GM18858 (cell line): Measurements from ENCODE around the gene ERN1.

Experiments used
- ATAC-seq: cut with Tn5 transposase; IDR thresholded peaks from one replicate; pipeline ENCODE4 v1.9.1; 2021; ENCODE audit not compliant: unreplicated experiment

The ERN1 gene

DNA sequence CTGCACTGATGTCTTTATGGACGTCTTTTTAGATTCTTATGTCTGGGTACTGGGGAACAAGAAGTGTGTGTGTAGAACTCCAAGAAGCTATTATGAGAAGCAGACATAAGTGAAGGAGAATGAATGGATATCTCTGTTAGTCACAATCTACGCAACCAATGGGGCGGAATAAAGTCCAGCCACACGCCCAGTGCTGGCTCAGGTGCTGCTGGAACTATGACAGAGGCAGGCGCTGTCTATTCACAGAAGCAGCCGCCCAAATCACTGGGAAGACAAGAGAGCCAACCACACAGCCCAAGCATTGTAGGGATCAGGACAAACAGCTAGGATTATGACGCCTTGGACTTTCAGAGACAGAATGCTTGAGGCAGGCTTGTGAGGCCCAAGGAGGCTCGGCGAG is 65.6 kb downstream of the ERN1 start:
- ATAC-seq, result no peak

DNA sequence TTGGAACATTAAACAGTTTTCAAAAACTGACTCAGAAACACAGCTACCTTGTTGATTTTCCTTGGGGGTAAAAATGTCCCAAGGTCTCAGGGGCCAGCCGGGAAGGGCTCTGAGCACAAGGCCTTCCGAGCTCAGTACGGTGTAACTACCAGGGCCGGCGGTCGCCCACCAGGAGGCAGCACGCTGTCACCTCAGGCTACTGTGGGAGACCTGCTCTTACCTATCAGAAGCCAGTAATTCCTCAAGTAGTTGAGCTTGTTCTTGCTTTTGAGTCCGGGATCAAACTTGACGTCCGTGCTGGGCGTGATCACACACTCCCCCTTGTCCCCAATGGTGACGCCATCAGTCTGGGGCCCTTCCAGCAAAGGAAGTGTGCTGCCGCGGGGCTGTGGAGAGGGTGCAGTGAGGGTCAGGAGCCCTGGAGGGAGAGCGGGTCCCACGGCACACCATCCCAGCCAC is 66.1 kb downstream of the ERN1 start:
- ATAC-seq, result no peak

DNA sequence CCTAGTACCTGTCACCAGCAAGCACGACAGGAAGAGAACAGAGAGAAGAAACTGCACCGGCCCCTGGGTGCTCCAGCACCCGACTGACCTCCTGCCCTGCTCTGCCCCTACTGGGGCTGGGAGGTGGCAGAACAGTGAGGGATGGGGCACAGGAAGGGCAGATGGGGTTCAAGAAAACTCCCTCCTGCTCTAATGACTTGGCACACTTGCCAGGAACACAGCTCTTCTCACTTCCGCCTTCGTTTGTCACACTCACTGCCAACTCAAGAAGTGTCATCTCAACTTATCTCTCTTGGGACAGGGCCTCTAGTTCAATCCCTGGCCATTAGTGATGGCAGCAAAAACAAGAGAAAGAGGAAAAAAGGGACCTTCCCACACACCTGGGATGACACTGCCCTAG is 66.9 kb downstream of the ERN1 start:
- ATAC-seq, result no peak

DNA sequence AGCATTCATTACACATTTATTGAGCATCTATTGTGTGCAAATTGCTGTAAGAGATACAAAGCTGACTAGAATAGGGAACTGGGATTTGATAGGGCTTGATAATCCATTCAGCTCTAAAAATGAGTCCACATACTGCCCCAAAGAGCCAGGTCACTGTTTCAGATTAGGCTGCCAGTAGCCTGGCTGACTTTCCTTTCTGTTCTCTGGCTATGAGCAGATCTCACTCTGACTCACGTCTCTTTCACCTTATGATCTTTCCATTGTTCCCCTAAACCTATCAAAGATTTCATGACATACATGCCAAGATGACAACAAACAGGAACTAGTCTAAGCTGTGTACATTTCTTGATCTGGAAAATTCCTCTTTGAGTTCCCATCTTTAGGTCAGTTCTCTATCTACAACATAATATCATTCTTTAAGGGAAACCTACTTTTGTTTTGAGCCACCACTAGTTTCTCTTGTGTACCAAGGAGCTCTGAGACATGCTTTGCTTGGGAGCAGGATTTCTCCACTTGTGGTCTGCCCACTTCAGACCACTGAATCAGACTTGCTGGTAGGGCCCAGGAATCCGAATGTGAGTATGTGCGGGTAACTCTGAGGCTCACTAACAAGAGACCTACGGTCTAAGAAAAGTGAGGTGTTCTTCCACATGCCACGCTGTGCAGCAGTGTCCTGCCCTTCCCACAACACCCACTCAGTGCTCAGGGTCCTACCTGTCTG is 68.6 kb downstream of the ERN1 start:
- ATAC-seq, result peak; percentile 64

DNA sequence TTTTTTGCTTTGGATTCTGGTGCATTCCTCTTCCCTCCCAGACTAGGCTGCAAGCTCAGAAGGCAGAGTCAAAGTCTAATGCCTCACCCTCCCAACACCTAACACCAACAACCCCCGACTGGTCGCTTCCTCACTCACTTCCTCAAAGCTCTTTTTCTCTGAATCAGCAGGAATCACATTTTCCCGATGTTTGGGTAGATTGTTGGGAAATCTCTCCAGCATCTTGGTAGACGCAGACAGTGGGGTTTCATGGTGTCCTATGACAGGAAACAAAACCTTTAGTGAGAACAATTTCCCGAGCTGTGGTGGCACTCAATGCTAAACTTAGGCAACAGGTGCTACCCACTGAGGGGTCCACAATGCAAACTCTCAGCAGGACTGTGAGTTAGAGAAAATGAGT is 69.6 kb downstream of the ERN1 start:
- no peak for ATAC-seq

DNA sequence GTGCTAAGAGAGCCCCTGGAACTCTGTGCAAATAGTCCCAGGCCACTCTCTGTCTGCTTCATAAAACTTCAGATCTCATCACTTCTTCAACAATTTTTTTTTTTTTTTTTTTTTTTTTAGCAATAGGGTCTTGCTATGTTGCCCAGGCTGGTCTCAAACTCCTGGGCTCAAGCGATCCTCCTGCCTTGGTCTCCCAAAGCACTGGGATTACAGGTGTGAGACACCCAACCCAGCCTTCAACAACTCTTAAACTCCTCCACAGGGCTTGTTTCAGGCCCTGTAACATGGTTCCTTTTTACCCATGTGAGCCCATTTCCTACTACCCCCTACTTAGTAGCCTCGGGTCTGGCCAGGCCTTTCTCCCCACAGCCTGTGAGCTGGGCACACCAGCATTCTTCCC is 70.2 kb downstream of the ERN1 start:
- no peak for ATAC-seq

- no peak for ATAC-seq
Observed at GRCh38 chr17:64058621-64059020, 71.3 kb downstream of the ERN1 start.

DNA sequence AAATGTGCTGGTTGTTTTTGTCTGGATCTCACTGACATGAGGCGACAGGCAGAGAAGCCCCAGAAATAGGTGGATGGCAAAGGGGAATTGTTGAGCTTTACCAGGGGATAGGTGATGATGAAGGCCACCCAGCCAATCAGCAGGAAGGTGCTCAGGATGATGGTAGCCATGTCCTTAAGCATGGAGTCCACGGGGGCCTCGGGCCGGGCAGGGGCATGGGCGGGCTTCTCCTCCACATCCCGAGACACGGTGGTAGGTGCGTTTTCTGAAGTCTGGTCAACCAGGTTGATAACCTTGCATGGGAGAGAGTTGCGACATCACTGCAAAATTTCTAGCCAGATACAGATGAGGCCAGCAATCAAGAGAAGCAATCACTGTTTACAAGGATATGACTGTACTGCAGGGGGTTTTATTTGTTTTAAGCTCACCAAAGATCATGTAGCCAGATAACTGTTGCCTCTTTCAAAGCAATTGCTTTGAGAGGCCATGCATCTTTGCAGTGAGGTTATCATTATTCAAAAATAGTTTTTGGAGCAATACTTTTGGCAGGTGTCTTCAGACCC is 72.2 kb downstream of the ERN1 start:
- no peak for ATAC-seq

DNA sequence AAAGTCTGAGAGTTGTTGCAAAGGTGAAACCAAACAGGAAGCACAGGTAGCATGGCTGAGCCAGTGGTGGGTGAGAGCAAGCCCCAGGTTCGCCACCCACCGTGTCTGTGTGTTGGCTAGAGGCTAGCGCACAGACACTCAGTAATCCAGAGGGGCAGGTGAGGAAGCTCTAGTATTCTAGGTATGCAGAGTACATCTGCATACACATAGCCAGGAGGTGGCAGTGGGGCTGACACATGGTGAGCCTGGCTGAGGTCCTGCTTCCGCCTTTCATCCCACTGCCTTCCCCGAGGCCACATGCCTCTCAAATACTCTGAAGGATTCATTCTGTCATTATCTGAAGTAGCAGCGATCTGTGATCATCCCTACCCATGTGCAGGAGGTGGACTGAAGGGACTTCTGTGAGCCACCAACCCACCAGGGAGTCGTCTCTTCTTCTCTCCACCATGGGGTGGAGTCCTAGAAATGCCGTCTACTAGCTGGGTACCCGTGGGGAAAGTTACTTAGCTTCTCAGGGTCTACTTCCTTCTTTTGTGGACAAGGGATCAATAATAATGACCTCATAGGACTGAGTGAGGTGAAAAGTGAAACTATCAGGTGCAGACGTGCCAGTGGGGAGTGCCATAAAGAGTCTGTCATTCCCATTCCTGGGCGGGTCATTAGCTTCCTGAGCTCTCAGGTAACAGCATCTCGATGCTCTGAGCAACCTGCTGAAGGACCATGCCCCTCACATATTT is 73.5 kb downstream of the ERN1 start:
- ATAC-seq, result no peak

- ATAC-seq, result no peak
Observed at GRCh38 chr17:64055183-64056142, 74.5 kb downstream of the ERN1 start.

DNA sequence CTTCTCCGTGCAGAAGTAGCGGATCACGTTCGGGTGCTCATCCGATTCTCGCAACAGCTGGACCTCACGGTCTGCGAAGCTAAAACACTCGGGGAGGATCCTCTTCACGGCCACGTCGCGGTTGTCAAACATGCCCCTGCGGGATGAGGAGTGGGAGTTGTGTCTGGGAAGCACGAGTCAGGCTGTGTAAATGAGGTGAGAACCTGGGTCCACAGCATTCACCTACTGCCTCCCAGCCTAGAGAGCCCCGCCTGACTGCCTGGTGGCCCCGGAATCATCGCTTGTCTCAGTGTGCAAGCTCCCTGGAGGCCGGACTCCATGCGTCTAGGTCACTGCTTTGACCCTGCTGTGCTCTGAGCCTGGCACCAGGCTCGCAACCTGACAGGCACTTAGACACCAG is 75.6 kb downstream of the ERN1 start:
- ATAC-seq, result no peak

DNA sequence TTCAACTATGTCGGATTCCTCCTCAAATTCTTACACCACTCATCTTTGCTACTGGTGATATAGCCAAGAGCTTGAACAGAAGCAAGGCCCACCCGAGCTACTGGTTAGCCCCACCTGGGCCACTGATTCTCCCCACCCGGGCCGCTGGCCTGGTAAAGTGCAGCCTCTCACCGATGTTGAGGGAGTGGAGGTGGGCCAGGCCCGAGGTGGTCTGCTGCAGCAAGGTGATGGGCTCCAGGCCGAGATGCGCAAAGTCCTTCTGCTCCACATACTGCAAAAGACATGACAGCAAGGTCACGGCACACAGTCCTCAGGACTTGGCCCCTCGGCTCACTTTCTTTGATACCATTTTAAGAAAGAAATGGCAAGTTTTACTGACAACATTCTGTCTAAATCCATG is 76.8 kb downstream of the ERN1 start:
- no peak for ATAC-seq

- no peak for ATAC-seq
Observed at GRCh38 chr17:64051153-64051552, 78.8 kb downstream of the ERN1 start.

DNA sequence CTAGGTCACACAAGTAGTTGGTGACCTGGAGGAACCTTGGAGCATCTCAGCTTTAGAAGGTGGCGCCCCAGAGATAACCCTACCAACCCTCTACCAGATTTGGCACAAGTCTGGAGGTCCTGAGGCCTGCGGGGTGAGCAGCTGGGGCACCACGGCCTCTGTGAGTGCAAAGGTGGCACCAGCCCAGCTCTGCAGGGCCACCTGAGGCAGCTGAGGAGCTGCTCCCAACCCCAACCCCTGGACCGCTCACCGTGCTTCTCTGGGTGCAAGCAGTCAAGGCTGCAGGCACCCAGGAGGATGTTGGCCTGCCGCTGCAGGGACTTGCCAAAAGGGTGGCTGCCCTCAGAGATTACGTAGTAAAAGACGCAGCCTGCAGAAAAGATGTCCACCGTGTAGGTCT is 81.1 kb downstream of the ERN1 start:
- no peak for ATAC-seq

DNA sequence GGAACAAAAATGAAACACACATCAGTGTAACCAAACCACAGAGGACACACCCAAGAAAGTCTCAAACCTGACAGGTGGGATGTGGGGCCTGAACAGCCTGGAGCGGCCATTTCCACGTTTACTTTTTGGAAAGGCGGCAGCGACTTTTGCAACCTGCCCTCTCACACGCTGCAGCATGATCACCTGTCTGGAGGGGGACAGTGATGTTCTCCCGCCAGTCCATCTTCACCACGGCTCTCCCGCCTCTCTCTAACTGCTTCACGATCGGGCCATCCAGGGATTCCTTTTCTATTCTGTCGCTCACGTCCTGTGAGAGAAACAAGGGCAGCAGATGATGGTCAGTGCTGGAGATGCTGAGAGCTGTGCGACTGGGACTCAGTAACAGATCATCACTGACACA is 84.8 kb downstream of the ERN1 start:
- ATAC-seq, result no peak

GRCh38 chr17:64042700-64043485 is 87.1 kb downstream of the ERN1 start:
- ATAC-seq, result no peak

- ATAC-seq, result no peak
Observed at GRCh38 chr17:64041912-64042311, 88.0 kb downstream of the ERN1 start.

GRCh38 chr17:64040206-64040605 is 89.7 kb downstream of the ERN1 start:
- no peak for ATAC-seq

- no peak for ATAC-seq
Observed at GRCh38 chr17:64039106-64039400, 90.9 kb downstream of the ERN1 start.

DNA sequence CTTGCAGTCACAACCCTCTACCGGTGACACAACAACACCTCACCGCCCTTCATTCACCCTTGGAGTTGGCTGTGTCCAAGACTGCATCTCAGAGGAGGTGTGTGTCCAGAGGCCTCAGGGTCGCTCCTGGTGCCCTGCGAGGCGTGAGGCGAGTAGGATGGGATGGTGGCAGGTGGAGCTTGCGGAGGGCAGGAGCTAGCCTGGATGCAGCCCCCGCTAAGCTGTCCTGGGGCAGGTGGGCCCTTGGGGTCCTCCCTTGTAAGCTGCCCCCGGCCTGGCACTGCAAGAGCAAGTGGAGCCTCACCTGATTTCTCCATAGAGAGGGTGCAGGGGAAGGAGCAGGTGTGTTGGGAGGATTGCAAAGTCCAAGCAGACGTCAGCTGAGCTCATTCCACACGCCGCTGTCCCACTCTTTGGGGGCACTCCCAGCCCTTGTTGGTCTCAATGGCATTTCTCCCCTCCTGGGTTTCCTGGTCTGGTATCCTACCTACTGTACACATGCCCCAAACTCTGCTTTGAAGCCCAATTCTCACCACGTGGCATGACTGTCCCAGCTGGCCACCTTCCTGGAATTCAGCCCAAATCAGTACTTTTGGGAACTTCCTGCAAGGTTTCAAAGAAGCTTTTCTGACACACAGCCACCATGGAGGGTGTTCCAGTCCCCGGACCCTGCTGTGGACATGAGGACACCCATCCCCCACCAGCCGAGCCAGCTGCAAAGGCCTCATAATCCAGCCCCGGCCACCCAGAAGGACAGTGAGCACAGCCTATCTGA is 91.4 kb downstream of the ERN1 start:
- ATAC-seq, result no peak
